Activated T-cell treated with anti-CD3 and anti-CD28 coated beads, Interleukin-2, amount 50 U/mL, for 1 hour (primary cell): ENCODE measurements around the gene PACS2.

ENCODE experiments used
- DNase-seq: peaks from one replicate; pipeline ENCODE4 v3.0.0-alpha.2; 2020

PACS2 gene

DNA sequence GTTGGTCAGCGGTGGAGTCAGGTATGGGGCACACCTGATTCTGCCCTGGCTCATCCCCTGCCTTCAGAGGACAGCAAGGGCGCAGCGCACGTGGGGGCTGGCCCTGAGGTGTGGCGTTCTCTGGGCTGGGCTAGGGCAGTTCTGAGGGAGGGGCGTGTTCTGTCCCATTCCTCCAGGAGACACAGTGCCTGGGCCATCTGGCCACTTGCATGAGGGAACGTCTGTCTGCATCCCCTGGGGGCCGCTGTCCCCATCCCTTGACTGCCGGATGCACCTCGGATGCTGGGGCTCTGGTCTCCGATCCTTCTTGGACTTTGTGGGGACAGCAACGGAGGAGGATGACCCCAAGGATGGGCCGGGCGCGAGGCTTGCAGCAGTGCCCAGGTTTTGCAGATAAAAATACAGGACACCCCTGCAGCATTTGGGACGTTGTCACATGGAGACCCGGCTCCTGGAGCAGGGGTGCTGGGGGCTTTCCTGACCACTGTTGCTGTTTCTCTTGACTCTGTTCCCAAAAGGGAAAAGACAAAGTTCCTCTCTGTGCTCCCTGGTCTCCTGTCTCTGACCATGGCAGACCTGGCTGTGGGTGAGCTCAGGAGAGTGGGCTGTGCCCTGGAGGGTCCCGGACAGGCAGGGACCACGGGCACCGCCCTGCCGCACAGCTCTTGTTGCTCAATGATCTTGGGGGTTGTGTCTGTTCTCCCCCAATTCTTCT lies 112.0 kb downstream of the PACS2 start:
- DNase-seq: no peak

DNA sequence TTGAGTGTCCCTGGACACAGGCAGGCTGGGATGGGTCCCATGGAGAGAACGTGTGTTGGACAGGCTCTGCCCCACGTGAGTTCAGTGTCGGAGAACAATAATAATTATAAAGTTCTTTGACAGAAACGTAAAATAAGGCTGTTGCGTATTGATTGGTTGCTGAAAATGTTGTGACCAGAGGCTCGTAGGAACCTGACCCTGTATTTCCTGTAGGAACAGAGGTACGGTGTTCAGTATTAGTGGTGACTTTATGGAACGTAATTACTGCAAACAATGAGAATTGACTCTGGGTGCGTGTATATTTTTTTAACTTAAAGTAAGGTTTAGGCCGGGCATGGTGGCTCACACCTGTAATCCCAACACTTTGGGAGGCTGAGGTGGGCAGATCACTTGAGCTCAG lies 112.9 kb downstream of the PACS2 start:
- no peak for DNase-seq

DNA sequence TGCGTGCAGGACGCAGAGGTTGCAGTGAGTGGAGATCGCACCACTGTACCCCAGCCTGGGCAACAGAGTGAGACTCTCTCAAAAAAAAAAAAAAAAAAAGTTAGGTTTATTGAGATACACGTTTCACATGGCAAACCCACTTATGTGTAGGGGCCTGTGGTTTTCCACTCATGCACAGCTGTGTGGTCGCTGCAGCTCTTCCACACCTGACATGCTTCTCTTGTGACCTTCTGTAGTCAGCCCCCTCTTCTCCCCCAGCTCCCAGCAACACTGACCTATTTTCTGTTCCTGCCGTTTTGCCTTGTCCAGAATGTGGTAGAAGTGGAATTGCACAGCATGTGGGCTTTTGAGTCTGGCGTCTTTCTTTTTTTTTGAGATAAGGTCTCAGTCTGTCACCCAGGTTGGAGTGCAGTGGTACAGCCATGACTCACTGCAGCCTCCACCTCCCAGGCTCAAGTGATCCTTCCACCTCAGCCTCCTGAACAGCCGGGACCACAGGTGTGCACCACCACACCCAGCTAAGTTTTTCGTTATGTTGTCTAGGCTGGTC lies 113.5 kb downstream of the PACS2 start:
- DNase-seq: no peak

DNA sequence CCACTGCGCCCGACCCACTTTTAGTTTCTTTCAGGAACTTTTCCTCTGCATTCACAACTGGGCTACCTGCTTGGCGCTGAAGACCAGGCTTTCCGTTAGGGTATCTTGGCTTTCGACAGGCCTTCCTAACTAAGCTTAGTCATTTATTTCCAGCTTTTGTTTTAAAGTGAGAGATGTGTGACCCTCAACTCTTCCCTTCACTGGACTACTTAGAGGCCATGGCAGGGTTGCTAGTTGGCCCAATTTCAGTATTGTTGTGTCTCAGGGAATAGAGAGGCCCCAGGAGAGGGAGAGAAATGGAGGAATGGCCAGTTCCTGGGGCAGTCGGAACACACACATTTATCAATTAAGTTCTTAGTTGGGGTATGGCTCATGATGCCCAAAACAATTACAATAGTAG lies 115.5 kb downstream of the PACS2 start:
- DNase-seq: no peak

DNA sequence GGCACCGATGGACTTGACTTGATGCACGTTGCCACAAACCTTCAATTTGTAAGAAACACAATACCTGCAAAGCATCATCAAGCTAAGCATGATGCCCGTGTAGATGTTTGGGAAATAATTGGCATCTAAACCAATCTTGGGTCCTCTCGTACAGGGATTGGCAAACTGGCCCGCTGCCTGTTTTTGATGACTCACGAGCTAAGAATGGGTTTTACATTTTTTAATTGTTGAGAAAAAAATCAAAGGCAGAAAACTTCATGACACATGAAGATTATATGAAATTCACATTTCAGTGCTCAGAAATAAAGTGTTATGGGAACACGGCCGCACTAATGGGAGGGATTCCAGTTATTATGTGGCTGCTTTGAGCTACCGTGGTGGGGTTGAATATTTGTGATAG lies 116.0 kb downstream of the PACS2 start:
- no peak for DNase-seq

DNA sequence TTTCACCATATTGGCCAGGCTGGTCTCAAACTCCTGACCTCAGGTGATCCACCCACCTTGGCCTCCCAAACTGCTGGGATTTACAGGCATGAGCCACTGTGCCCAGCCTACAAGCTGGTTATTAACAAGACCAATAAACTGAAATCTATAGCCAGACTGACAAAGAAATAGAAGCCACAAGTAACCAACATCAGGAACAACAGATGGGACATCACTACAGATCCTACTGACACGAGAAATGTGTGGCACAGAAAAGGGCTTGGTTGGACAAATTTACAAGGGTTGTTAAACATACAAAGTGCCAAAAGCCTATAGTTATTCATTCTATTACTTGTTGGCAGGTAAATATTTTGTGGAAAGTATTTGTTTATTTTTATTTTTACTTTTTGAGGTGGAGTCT lies 116.7 kb downstream of the PACS2 start:
- no peak for DNase-seq

DNA sequence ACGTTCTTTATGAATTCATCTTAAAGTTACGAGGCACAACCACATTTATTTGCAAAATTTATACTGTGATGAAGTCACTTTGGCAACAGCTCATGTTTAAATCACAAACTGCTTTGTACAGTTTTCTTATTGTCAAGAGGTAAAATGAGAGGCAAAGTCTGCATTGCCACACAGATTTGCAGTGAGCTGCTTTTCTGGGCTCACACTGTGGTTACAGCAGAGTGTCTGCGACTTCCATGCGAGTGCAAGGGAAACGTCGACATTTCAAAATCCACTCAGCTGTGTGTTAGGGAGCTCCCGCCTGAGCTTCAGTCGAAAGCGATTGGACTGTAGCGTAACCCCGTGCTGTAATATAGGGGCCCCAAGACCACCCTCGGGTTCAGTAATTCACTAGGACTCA lies 118.1 kb downstream of the PACS2 start:
- DNase-seq: no peak

DNA sequence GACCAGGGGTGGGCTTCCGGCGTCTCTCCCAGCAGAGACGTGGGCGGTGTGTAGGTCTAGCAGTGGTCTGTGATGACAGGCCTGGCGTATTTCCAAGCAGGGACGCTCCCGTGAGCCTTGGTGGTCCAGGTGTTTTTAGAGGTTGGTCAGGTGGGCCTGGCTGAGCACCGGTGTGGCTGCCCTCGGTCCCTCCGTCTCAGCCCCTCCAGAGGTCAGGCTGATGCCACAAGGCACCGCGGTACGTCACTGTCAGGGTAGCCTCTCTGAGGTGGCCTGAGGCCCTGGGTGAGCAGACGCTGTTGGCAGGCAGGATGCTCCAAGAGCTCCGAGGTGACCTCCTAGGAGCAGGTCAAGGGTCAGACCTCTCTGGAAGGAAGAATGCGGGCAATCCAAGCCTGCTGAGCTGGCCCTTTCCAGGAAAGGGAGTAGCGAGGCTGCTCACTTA lies 118.6 kb downstream of the PACS2 start:
- DNase-seq: no peak

DNA sequence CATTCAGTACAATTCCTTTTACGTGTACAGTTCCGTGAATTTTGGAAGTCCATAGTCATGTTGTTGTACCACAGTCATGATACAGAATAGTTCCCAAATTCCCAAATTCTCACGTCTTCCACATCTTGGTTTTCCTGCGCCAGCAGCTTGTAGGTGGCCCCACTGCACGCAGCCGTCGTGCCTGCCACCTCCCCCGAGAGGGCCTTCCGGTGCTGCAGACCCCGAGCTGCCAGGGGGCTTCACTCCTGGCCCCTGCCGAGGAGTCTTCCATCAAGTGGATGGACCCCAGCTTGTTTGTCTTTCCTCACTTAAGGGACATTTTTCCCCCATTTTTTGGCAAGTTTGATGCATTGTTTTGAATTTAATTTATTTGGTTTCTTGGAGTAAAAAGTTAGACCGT lies 121.9 kb downstream of the PACS2 start:
- no peak for DNase-seq

DNA sequence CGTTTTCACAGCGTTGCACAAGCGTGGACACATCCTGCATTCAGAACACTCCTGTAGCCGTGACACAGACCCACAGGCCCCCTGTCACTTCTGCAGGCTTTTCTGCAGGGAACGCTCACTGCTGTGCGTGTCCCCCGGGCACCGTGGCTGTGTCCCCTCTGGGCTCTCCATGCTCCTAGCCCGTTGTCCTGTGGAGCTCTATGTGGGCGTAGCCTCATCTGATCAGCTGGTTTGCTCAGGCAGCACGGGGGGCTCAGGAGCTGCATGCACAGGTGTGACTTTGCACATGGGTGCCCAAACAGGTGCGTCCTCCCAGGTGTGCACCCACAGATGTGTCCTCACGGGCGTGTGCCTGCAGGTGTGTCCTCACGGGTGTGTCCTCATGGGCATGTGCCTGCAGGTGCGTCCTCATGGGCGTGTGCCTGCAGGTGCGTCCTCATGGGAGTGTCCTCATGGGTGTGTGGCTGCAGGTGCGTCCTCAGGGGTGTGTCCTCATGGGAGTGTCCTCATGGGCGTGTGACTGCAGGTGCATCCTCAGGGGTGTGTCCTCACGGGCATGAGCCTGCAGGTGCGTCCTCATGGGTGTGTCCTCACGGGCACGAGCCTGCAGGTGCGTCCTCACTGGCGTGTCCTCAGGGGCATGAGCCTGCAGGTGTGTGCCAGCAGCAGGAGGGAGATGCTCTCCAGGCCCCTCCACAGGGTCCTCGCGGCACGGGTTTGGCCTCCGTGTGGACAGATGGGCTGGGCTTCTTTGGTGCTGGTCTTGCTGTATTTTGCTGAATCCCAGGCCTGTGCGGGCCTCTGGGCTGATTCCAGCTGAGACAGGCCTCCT lies 122.6 kb downstream of the PACS2 start:
- DNase-seq: no peak

DNA sequence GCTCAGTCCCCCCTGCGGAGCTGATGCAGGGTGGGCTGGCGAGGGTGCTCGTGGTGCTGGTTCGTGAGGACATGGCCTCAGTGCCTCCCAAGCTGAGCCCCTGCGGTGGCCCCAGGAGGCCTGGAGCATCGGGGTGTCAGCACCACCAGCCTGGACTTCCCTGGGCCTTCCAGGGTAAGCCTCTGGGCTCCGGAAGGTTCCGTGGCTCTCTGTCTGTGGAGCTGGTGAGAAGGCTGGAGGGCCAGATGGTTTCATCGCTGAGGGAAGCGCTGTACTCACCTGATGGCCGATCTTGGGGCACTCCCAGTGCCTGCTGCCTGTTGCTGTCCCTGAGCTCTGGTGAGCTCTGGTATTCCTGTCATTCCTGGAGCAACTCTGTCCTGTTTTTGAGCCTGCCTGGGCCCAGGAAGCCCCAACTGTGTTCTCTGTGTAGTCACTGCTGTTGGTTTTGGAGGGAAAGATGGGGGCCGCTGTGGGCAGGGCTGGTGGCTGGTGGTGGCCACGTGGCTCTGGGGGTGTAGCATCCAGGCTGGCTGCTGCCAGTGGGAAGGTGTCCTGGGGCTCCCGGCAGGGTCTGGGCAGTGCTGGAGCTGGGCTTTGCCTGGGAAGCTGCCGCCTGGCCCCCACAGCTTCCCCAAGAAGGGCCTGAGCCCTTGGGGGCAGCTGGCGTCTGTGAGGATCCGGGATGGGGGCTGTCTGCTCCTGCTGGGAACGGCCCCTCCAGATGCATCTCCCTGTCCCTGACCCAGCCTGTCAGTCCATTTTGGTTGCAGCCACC lies 123.4 kb downstream of the PACS2 start:
- no peak for DNase-seq

DNA sequence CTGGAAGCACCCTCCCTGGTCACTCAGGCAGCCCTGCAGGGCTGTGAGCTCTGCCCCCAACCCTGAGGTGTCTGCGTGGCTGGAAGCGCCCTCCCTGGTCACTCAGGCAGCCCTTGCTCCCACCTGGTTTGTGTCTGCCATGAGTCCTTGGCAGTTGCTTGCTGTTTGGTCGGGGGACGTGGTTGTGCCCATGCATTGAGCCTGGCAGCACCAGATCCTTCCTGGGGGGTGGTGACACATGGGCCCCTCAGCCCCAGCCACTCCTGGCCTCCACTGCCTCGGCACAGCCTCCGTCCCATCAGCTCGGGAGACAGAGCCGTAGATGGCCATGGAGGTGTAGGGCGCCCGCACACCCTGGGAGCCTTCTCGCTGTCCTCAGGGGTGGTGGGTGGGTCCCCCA lies 124.6 kb downstream of the PACS2 start:
- no peak for DNase-seq

DNA sequence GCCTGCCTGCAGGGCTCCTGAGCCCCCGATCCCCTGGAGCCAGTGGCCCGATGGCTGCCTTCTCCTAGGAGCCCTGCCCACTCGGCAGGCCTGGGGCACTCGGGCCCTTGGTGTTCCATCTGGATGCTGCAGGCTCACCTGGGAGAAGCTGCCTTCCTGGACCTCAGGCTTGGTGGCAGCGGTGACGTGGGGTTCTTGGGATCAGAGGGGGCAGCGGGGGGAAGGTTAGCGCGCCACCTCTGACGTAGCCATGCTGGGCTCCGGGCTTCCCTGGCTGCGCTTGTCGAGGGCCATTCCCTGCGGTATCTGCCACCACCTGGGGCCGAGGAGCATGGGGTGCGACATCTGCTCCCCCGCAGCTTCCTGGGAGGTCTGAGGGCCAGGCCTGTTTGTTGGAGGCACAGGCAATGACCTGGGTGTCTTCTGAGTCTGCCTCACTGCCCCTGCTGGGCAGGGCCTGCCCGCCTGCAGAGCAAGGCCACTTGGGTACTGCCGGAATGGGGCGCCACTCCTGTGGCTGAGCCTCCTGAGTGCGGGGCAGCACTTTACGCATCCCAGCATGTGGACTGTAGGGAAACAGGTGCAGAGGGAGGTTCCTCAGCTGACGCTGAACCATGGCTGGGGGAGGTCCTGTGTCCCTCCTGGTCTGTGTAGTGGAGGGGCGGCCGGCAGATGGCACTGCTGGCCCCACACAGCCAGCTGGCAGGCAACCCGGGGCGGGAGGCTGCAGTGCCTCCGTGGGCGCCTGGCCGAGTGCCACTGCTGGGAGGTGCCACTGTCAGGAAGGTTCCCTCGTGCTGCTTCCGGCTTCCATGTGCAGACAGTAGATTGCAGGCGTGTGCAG lies 125.4 kb downstream of the PACS2 start:
- DNase-seq: no peak

DNA sequence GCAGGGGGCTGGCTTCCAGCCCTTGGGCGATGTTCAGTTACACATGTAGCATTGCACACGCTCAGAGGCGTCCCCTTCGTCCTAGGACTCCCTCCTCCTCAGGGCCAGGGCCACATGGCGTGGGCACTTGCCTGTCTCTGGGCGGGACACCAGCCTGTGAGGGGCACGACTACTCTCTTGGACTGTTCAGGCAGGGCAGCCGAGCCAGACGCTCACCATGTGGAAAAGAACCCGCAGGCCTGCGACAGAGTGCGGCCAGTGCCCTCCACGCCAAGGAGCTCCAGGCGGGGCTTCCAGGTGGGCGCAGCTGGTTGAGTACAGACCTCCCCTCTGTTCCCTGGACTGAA lies 126.0 kb downstream of the PACS2 start:
- DNase-seq: no peak

DNA sequence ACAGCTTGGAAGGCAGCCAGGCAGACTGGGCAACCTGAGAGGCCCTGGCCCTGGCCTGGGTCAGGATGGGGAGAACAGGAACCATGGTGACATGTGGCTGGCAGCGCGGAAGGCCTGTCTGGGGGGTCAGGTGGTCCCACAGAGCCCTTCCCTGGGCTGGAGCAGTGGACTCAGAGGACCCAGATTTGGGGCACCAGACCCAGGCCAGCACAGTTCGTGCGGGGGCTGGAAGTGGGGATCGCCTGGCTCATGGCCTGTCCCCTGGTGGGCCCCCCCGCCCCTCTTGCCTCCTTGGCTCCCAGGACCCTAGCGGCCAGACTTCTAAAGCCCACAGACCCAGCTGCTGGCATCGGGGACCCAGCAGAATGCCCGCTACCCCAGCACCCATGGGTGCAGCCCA lies 126.4 kb downstream of the PACS2 start:
- no peak for DNase-seq

DNA sequence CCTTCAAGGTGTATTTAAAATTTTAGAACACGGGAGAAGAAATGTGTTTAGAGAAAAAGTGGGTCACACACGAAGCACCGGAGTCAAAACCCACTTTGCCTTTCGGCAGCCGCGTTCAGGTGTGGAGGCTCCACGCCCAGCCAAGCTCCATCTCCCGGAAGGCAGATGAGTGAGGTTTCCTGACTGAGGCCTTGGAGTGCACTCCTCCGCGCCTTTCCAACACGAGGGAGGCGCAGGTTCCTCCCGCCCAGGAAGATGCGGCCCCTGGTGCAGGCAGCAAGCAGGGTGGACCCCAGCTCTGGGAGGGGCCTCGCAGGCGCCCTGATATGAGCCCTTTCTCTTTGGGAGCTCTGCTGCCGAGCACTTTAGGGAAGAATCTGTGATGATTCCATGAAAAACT lies 127.6 kb downstream of the PACS2 start:
- DNase-seq: no peak

DNA sequence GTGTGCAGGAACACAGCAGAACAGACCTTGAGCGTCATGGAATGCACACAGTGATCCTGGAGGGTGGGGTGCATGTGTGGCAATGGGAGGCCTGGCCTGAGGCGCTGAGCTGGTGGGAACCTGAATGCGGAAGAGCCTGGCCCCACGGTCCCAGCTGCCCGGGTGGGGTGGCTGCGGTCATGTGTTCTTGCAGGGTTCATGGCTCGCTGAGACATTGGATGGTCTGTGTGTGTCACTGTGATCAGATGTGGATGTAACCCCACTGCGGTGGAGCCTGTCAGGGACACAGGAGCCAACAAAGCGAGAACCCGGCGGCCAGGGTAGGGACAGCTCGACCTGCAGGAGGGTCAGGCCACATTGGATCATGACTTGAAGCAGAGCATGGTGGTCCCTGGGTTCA lies 128.3 kb downstream of the PACS2 start:
- no peak for DNase-seq

DNA sequence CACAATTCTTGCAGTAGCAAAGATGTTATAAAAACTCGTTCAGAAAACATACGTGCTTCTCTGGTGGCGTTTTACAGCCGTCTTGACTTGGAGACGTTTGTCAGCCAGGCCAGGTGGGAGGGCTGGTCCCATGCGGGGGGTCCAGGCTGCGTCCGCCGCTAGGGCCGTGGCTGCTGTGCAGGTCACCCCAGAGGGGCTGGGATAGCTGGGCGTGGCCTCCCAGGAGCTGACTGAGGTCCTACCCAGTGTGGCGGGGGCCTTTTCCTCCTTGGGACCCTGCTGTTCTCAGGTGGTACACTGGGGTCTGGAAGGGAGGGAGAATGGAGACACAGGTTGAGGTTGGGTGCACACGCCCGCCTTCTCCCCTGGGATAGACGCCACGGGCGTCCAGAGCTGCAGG lies 130.3 kb downstream of the PACS2 start:
- DNase-seq: no peak

DNA sequence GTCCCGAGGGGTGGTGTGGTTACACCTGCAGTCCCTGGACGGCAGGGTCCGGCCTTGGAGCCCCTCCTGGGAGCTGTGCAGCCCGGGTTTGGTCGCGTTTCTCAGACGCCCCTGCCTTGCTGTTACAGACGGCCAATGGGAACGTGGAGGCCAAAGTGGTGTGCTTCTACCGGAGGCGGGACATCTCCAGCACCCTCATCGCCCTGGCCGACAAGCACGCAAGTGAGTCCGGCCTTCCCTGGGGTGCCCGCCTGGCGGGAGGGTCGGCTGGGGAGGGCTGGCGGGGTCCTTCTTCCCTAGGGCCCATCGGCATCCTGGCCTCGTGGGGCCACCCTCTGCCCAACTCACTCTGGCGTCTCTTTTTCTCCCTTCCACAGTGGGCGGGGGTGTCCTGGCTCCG lies 130.7 kb downstream of the PACS2 start:
- DNase-seq: no peak

DNA sequence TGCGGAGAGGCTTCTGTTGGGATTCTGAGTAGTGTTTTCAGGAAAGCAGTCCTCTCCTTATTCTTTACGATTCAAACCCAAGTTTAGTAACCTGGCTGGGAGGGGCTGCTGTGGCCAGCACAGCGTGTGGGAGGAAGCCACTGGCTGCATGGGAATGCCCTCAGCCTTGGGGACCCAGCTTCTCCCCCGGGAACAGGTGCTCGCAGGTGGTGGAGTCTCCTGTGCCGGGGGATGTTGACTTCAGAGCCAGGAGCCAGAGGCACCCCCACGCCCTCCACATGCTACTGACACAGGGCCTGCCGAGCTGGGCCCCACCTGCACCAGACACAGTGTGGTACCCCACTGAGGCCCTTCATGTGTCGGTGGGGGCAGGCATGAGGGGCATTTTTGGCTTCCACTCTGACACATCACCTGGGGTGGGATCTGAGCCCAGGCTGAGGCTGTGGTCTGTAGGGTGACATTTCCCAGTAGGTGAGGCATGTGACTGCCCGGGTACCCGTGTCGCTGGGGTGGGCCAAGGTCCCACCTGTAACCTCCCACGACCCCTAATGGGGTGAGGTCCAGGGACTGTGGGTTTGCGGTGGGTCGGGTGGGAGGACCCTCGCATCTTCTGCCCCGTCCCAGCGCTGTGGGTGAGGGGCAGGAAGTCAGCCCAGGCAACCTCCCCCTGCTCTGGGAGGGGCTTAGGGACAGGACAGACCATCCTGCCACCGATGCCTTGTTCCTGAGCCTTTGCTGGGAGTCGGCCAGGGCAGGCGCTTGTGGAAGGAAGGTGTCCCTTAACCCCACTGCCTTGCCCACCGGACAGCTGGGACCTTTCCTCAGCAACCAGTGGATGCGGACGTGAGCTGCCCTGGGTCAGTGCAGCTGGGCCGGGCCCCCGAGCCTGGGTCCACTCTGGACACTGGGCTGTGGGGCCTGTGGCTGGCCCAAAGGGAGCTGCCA lies 131.6 kb downstream of the PACS2 start:
- DNase-seq: no peak

DNA sequence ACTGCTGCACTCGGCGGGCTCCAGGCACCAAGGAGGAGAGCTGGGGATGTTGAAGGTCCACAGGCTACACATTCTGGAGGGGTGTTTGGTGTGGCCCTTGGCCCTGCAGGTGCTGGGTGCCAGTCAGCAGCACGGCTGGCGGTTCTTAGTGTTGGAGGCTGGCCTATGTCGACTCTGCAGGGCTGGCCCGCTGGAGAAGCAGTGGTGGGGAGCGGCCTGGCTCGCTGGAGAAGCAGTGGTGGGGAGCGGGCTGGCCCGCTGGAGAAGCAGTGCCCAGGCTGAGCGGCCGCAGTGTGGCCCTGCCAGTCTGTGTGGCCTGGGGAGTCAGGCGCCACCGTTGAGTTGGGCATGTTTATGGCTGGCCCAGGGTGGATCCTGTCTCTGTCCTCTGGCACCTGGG lies 132.4 kb downstream of the PACS2 start:
- DNase-seq: no peak
